DOHH2 (cell line): ENCODE data around the gene KBTBD8.

Experiments
- H3F3A ChIP-seq: fragments of 200-600 bp; sonication (generic), shearing (Covaris generic); 2 replicates; pipeline ENCODE4 v1.6.0; 2016; ENCODE audit warnings: antibody characterized with exemption, mild to moderate bottlenecking; ENCODE audit not compliant: control insufficient read depth, insufficient read depth
- H3K27ac ChIP-seq: fragments of 200-600 bp; sonication (generic); 2 replicates; pipeline ENCODE4 v1.5.1; 2014; ENCODE audit warnings: low read depth, mild to moderate bottlenecking, low read length, moderate library complexity
- H3K27me3 ChIP-seq: fragments of 200-600 bp; sonication (generic); 2 replicates; pipeline ENCODE4 v1.6.1; 2014; ENCODE audit warnings: mild to moderate bottlenecking, low read length, mixed read lengths; ENCODE audit not compliant: control insufficient read depth
- H3K36me3 ChIP-seq: fragments of 200-600 bp; sonication (generic); 2 replicates; pipeline ENCODE4 v1.6.1; 2014; ENCODE audit warnings: mild to moderate bottlenecking, low read length, moderate library complexity, mixed read lengths; ENCODE audit not compliant: control insufficient read depth
- H3K4me1 ChIP-seq: fragments of 200-600 bp; sonication (generic); 2 replicates; pipeline ENCODE4 v1.6.1; 2014; ENCODE audit warnings: mild to moderate bottlenecking, low read length, mixed read lengths; ENCODE audit not compliant: control insufficient read depth
- H3K4me2 ChIP-seq: fragments of 200-600 bp; sonication (generic); 2 replicates; pipeline ENCODE4 v1.6.0; 2014; ENCODE audit warnings: mild to moderate bottlenecking, low read length, moderate library complexity
- H3K4me3 ChIP-seq: fragments of 200-600 bp; sonication (generic); 2 replicates; pipeline ENCODE4 v1.5.1; 2014; ENCODE audit warnings: mild to moderate bottlenecking, low read length, mixed read lengths
- H3K79me2 ChIP-seq: fragments of 200-600 bp; sonication (generic); 2 replicates; pipeline ENCODE4 v1.6.1; 2014; ENCODE audit warnings: mild to moderate bottlenecking, low read length, mixed read lengths; ENCODE audit not compliant: control insufficient read depth
- H3K9me2 ChIP-seq: fragments of 200-600 bp; sonication (generic); replicated peaks from 2 replicates; pipeline ENCODE4 v1.6.1; 2014; ENCODE audit warnings: mild to moderate bottlenecking, low read length, mixed read lengths; ENCODE audit not compliant: control insufficient read depth
- H3K9me3 ChIP-seq: fragments of 200-600 bp; sonication (generic); 2 replicates; pipeline ENCODE4 v1.6.1; 2014; ENCODE audit warnings: antibody characterized with exemption, low read length, mixed read lengths; ENCODE audit not compliant: control insufficient read depth, insufficient read depth
- H4K20me1 ChIP-seq: fragments of 200-600 bp; sonication (generic); 2 replicates; pipeline ENCODE4 v1.6.0; 2014; ENCODE audit warnings: low read depth, mild to moderate bottlenecking, antibody characterized with exemption, low read length, moderate library complexity; ENCODE audit not compliant: control insufficient read depth, insufficient read depth
- CTCF ChIP-seq: fragments of 200-600 bp; sonication (generic); IDR thresholded peaks from one replicate; pipeline ENCODE4 v1.5.1; 2014; ENCODE audit warnings: antibody characterized with exemption, mild to moderate bottlenecking, low read depth, low read length; ENCODE audit not compliant: poor library complexity, severe bottlenecking
- EZH2phosphoT487 ChIP-seq: fragments of 200-600 bp; sonication (generic); IDR thresholded peaks from 2 replicates; pipeline ENCODE4 v1.6.1; 2017; ENCODE audit warnings: borderline replicate concordance, mild to moderate bottlenecking, antibody characterized with exemption, low read length, moderate library complexity, mixed read lengths

Gene KBTBD8

DNA sequence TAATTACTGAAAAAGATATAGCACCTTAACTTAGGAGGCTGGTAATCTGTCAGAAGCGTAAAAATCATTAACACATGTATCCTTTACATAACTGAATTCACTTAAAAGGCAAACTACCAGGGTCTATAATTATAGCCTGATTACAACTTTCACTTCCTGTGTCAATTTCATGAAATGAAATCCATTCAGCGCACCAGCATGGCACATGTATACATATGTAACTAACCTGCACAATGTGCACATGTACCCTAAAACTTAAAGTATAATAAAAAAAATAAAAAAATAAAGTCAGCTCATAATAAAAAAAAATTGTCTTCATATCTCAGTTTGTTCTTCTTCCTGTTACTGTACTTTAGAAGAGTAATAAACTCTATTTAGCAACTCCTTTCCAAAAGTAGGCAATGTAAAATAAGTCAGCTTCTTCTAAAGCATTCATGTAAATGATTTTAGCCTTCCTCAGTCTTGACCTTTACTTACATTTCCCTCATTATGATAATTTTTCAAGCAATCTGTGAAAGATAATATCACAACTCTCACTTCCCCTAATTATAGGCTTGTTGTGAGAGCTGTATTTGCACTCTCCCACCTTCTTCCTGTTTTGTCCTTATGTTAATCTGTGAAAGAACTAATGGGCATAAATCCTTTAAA is 50.1 kb downstream of the KBTBD8 start:
- H3K4me2 ChIP-seq: peak overlapping the region; percentile 89
- H3K79me2 ChIP-seq: no peaks in the 10 kb centered on the region
- H3K27me3 ChIP-seq: no peaks in the 10 kb centered on the region
- peaks cover 53% of the 10 kb centered on the region for H3F3A ChIP-seq
- H3K9me2 ChIP-seq: no peaks in the 10 kb centered on the region
- TF ChIP-seq EZH2phosphoT487 (no peak), CTCF (no peak)
- H4K20me1 ChIP-seq: no peaks in the 10 kb centered on the region
- peaks cover 9% of the 10 kb centered on the region; the same call in 1 of the 2 replicates for H3K9me3 ChIP-seq
- H3K4me3 ChIP-seq: peak overlapping the region; percentile 71
- H3K36me3 ChIP-seq: peaks cover 29% of the 10 kb centered on the region
- H3K4me1 ChIP-seq: peaks cover 67% of the 10 kb centered on the region
- peak overlapping the region; percentile 100 for H3K27ac ChIP-seq

GRCh38 chr3:67048715-67049074 is 50.6 kb downstream of the KBTBD8 start:
- Histone ChIP-seq H3K36me3 (peaks cover 29% of the 10 kb centered on the region), H4K20me1 (no peaks in the 10 kb centered on the region), H3K4me2 (peak overlapping the region; percentile 89), H3K9me3 (peaks cover 4% of the 10 kb centered on the region; the same call in 1 of the 2 replicates), H3K4me1 (peaks cover 67% of the 10 kb centered on the region), H3K27me3 (no peaks in the 10 kb centered on the region), H3K9me2 (no peaks in the 10 kb centered on the region), H3K79me2 (no peaks in the 10 kb centered on the region), H3K27ac (peak overlapping the region; percentile 100), H3K4me3 (peak overlapping the region; percentile 65), H3F3A (peaks cover 53% of the 10 kb centered on the region)
- no peak for TF ChIP-seq CTCF
- TF ChIP-seq EZH2phosphoT487: no peak

- TF ChIP-seq CTCF: no peak
- TF ChIP-seq EZH2phosphoT487: no peak
- H3K27me3 ChIP-seq: no peaks in the 10 kb centered on the region
- no peaks in the 10 kb centered on the region for H4K20me1 ChIP-seq
- peaks cover 19% of the 10 kb centered on the region for H3K36me3 ChIP-seq
- peaks cover 21% of the 10 kb centered on the region for H3K9me3 ChIP-seq
- H3K79me2 ChIP-seq: no peaks in the 10 kb centered on the region
- no peak overlapping the region for H3K27ac ChIP-seq
- no peaks in the 10 kb centered on the region for H3F3A ChIP-seq
- peaks cover 39% of the 10 kb centered on the region for H3K4me1 ChIP-seq
- no peaks in the 10 kb centered on the region for H3K9me2 ChIP-seq
- H3K4me3 ChIP-seq: no peak overlapping the region
- H3K4me2 ChIP-seq: no peak overlapping the region
Observed at GRCh38 chr3:67059443-67059842, 61.3 kb downstream of the KBTBD8 start.
